GM21423 (cell line): Measurements from ENCODE around the gene RAB3GAP2.
A peak's percentile ranks its signal among the peaks of the same experiment; 100 is the strongest.
"Not testable (repeated sequence)": the region's sequence is repeated elsewhere in the genome, so short reads cannot be mapped to it uniquely, and the experiment has no call there.

ENCODE experiments used
- ATAC-seq: cut with Tn5 transposase; IDR thresholded peaks from one replicate; pipeline ENCODE4 v1.9.1; 2021; ENCODE audit warnings: mild to moderate bottlenecking, moderate library complexity; ENCODE audit not compliant: unreplicated experiment

The RAB3GAP2 gene

GRCh38 chr1:220149742-220150141 is 122.5 kb downstream of the RAB3GAP2 start:
- ATAC-seq = no peak

- no peak for ATAC-seq
Observed at GRCh38 chr1:220144051-220144450, 128.2 kb downstream of the RAB3GAP2 start.

GRCh38 chr1:220139966-220140365 is 132.3 kb downstream of the RAB3GAP2 start:
- ATAC-seq = no peak

- ATAC-seq = no peak
Observed at GRCh38 chr1:220137019-220137786, 135.1 kb downstream of the RAB3GAP2 start.

GRCh38 chr1:220135755-220136154 is 136.5 kb downstream of the RAB3GAP2 start:
- ATAC-seq = no peak

- ATAC-seq = no peak
Observed at GRCh38 chr1:220129479-220130210, 142.6 kb downstream of the RAB3GAP2 start.

GRCh38 chr1:220127076-220127475 is 145.2 kb downstream of the RAB3GAP2 start:
- no peak for ATAC-seq

GRCh38 chr1:220124542-220124941 is 147.7 kb downstream of the RAB3GAP2 start:
- no peak for ATAC-seq

GRCh38 chr1:220123889-220124288 is 148.4 kb downstream of the RAB3GAP2 start:
- no peak for ATAC-seq

GRCh38 chr1:220123066-220123465 is 149.2 kb downstream of the RAB3GAP2 start:
- no peak for ATAC-seq

- no peak for ATAC-seq
Observed at GRCh38 chr1:220121791-220122530, 150.3 kb downstream of the RAB3GAP2 start.

GRCh38 chr1:220119043-220119512 is 153.2 kb downstream of the RAB3GAP2 start:
- ATAC-seq = no peak

GRCh38 chr1:220113136-220113695 is 159.0 kb downstream of the RAB3GAP2 start:
- peak; percentile 60 for ATAC-seq

- not testable (repeated sequence) for ATAC-seq
Observed at GRCh38 chr1:220112600-220112999, 159.7 kb downstream of the RAB3GAP2 start.

GRCh38 chr1:220110473-220110872 is 161.8 kb downstream of the RAB3GAP2 start:
- not testable (repeated sequence) for ATAC-seq

GRCh38 chr1:220099826-220100225 is 172.4 kb downstream of the RAB3GAP2 start:
- no peak for ATAC-seq
